Dedifferentiated amniotic fluid mesenchymal stem cell (primary cell): Measurements from ENCODE around the gene IL1RAPL2.
A peak's percentile ranks its signal among the peaks of the same experiment; 100 is the strongest.
"Not testable (repeated sequence)": the region's sequence is repeated elsewhere in the genome, so short reads cannot be mapped to it uniquely, and the experiment has no call there.

ENCODE experiments used
- DNase-seq: peaks from one replicate; pipeline ENCODE4 v3.0.0-alpha.2; 2016; ENCODE audit errors: extremely low spot score

The IL1RAPL2 gene

DNA sequence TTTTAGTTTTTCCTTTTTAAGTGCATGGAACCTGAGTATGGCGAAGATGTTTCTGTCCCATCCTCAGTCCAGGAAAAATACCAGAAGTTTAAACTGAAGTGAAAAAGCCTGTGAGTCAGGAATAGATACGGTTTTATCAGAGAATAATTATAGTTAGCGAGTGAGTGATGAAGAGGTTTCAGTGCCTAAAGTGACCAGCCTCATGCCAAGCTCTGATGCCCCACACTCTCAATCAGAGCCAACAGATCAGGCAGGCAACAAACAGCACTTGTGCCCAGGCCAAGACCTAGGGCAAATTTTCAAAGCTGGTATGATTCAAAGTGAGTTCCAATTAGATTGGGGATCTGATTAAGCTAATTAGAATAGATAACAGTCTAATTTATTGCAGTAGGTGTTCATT, 1043.5 kb downstream of the IL1RAPL2 start:
- DNase-seq: no peak

DNA sequence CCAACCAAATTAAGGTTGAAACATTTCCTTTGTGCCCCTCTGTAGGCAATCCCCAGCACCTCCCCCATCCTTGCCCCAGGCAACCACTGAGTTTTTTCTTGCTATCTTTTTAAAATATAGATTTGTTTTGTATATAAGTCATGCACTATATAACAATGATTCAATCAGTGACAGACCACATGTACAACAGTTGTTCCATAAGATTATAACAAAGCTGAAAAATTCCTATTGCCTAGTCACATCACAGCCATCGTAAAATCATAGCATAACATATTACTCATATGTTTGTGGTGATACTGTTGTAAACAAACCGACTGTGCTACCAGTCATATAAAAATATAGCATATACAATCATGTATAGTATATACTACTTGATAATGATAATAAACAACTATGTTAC, 1044.4 kb downstream of the IL1RAPL2 start:
- DNase-seq: no peak

DNA sequence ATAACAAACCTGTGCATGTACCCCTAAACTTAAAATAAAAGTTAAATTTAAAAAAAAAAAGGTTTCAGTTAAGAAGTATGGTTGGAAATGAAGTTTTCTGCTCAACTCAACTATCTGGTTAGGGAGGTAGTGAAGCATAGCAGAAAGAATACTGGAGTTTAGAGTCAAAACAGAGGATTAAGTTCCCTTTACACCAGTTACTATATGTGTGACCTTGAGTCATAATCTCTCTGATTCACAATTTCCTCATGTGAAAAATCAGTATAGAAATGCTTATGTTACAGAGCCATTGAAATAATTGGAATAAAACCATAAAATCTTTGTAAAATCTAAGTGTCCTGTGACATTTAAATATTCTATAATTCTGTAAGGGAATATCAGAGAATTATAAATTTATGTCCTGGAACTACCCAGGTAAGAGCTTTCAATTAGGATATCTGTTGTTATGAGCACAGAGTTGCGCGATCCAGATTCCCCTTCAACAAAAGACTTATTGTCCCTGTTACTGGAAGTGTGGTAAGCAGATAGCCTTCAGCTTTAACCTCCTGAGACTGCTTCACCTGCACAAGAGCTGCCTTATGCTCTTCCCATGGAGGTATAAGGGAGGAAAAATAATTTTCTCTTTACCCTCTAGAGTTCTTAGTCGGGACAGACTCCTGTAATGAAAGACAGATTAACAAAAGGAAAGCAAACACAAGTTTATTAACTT, 1052.5 kb downstream of the IL1RAPL2 start:
- no peak for DNase-seq

GRCh38 chrX:105634180-105634579, 1068.2 kb downstream of the IL1RAPL2 start:
- no peak for DNase-seq

DNA sequence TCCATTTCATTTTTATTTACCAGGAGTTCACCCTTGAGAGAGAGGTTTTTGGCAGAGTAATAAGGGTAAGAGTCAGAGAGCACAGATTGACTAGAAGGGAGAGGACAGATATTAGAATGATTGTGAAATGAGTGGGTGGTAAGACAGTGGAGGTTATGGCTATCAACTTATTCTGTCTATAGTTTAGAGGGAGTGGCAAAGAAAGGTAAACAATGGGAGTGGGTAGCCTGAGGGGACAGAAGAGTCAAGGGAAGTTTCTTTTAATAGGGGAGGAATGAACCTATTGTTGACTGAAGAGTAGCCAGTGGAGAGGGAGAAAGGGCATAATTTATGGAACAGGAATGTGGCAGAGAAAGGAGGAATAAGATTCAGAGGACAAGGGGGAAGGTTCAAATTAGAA, 1069.8 kb downstream of the IL1RAPL2 start:
- DNase-seq: no peak

DNA sequence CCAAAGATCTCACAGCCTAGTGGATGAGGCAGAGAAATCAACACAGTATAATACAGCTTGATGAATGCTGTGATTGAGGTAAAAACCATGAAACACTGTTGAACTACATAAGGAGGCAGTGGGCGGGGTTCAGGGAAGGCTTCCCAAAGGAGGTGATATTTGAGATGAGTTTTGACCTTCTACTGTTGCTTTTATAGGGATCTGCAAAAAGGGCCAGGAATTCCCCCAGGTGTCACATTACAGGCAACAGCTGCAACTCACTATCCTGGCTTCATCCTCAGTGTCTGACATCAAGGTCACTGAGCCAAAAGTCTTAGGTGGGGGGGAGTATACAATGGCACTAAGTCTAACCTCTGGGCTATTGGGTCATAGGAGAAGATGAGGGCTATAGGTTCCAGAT, 1070.7 kb downstream of the IL1RAPL2 start:
- DNase-seq: no peak

DNA sequence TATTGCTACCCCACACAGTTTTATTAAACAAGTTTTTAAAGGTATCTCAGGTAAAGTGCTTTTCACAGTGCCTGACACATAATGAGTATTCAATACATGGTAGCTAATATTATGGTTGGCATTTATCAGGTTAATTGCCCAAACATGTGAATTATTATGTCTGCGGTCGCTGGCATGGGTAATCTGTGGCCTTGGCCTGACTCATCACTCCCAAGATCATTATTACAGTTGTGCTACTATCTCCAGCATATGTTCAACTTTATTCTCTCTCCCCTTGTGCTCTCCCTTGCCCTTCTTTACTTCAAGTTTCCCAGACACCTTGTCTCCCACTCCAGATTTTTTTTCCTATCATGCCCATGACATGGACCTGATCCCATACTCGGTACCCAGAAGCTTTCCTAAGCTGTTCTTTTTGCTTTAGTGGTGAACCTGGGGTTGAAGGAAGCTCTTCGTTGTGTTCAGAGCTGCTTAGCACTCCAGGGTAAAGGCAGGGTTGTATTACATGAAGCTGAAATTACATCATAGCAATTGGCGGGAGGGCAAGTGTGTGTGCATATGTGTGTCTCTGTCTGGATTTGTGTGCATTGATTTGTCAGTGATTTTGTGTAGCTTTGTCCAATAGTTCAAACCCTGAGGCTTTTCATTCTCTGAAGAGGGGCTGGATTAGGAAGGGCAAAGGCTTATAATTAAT, 1079.8 kb downstream of the IL1RAPL2 start:
- DNase-seq: no peak

- no peak for DNase-seq
These were observed 1080.8 kb downstream of the IL1RAPL2 start for GRCh38 chrX:105646592-105647372.

GRCh38 chrX:105647749-105648148, 1081.8 kb downstream of the IL1RAPL2 start:
- no peak for DNase-seq

GRCh38 chrX:105648732-105649131, 1082.7 kb downstream of the IL1RAPL2 start:
- DNase-seq: no peak

GRCh38 chrX:105650577-105650976, 1084.6 kb downstream of the IL1RAPL2 start:
- DNase-seq: no peak

- no peak for DNase-seq
These were observed 1085.0 kb downstream of the IL1RAPL2 start for GRCh38 chrX:105650986-105651385.

- DNase-seq: no peak
These were observed 1087.9 kb downstream of the IL1RAPL2 start for GRCh38 chrX:105653891-105654290.

GRCh38 chrX:105658136-105658535, 1092.1 kb downstream of the IL1RAPL2 start:
- DNase-seq: peak; percentile 67

GRCh38 chrX:105662248-105662647, 1096.2 kb downstream of the IL1RAPL2 start:
- no peak for DNase-seq

DNA sequence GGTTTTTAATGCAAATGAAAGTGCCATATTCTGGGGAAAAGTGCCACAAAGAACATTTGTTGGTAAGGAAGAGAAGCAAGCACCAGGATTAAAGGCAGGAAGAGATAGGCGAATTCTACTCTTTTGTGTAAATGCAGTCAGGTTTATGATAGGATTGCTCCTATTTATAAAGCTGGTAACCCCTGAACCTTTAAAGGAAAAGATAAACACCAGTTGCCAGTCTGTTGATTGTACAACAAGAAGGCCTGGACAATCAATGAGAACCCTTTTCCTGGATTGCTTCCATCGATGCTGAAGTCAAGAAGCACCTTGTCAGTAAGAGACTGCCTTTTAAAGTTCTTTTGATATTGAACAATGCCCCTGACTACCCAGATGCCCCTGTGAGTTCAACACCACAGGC, 1098.2 kb downstream of the IL1RAPL2 start:
- no peak for DNase-seq

- DNase-seq: not testable (repeated sequence)
These were observed 1118.3 kb downstream of the IL1RAPL2 start for GRCh38 chrX:105684288-105684687.

- DNase-seq: no peak
These were observed 1128.8 kb downstream of the IL1RAPL2 start for GRCh38 chrX:105694839-105695238.

DNA sequence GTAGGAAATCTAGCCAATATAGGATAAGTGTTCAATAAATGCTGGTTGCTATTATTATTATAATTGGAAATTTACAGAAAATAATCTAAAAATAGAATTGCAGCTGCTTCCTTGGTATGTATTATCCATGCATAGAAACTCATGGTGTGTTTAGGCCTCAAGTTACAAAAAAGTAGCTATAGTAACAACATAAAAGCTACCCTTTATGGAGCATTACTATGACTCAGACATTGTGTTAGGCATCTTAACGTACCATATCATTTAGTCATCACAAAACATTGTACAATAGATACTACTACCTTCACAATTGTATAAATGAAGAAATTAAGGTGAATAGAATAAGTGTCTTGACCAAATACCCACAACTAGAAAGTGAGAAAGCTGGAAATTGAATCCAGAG, 1129.5 kb downstream of the IL1RAPL2 start:
- no peak for DNase-seq

- no peak for DNase-seq
These were observed 1130.9 kb downstream of the IL1RAPL2 start for GRCh38 chrX:105696870-105697269.

GRCh38 chrX:105697984-105698781, 1132.2 kb downstream of the IL1RAPL2 start:
- no peak for DNase-seq

- DNase-seq: no peak
These were observed 1134.3 kb downstream of the IL1RAPL2 start for GRCh38 chrX:105700331-105700730.
